Measurements from ENCODE around the gene CTXN2.

Gene CTXN2

GRCh38 chr15:48153526-48153925, 37.9 kb upstream of the CTXN2 start:
- DNase-seq = no peak
- H3K27ac Mint-ChIP-seq = no peak overlapping the region

GRCh38 chr15:48168616-48169015, 22.8 kb upstream of the CTXN2 start:
- H3K9me3 Mint-ChIP-seq = peaks cover 28% of the 10 kb centered on the region
- DNase-seq = no peak
- H3K36me3 Mint-ChIP-seq (ENCODE audit: low read depth) = peaks cover 75% of the 10 kb centered on the region
- no peak overlapping the region for H3K27ac Mint-ChIP-seq
- TF ChIP-seq CTCF (IDR thresholded peaks at IDR 0.05) = no peak
- H3K27me3 Mint-ChIP-seq (ENCODE audit: low read depth, poor library complexity) = no peaks in the 10 kb centered on the region
- H3K4me3 Mint-ChIP-seq = no peak overlapping the region
- H3K4me1 Mint-ChIP-seq = peaks cover 8% of the 10 kb centered on the region

More at GRCh38 chr15:48153526-48153925, 37.9 kb upstream of the CTXN2 start:
- TF ChIP-seq CTCF (IDR thresholded peaks at IDR 0.05) = no peak
- Mint-ChIP-seq H3K4me3 (no peak overlapping the region), H3K27me3 (ENCODE audit: low read depth, poor library complexity) (no peaks in the 10 kb centered on the region), H3K9me3 (no peaks in the 10 kb centered on the region), H3K36me3 (ENCODE audit: low read depth) (peaks cover 51% of the 10 kb centered on the region), H3K4me1 (no peaks in the 10 kb centered on the region)

GRCh38 chr15:48170981-48171380, 20.5 kb upstream of the CTXN2 start:
- Mint-ChIP-seq H3K4me1 (peaks cover 17% of the 10 kb centered on the region), H3K27ac (no peak overlapping the region), H3K4me3 (no peak overlapping the region), H3K36me3 (ENCODE audit: low read depth) (peaks cover 73% of the 10 kb centered on the region), H3K9me3 (peaks cover 40% of the 10 kb centered on the region), H3K27me3 (ENCODE audit: low read depth, poor library complexity) (no peaks in the 10 kb centered on the region)
- no peak for TF ChIP-seq CTCF (IDR thresholded peaks at IDR 0.05)
- no peak for DNase-seq

GRCh38 chr15:48175126-48175525, 16.3 kb upstream of the CTXN2 start:
- DNase-seq = no peak
- Mint-ChIP-seq H3K9me3 (peaks cover 40% of the 10 kb centered on the region), H3K4me1 (peaks cover 33% of the 10 kb centered on the region), H3K36me3 (ENCODE audit: low read depth) (peaks cover 45% of the 10 kb centered on the region), H3K4me3 (no peak overlapping the region), H3K27me3 (ENCODE audit: low read depth, poor library complexity) (no peaks in the 10 kb centered on the region), H3K27ac (no peak overlapping the region)
- no peak for TF ChIP-seq CTCF (IDR thresholded peaks at IDR 0.05)

- Mint-ChIP-seq H3K9me3 (peaks cover 40% of the 10 kb centered on the region), H3K27ac (no peak overlapping the region), H3K27me3 (ENCODE audit: low read depth, poor library complexity) (peaks cover 1% of the 10 kb centered on the region), H3K4me3 (peak overlapping the region; percentile 95), H3K36me3 (ENCODE audit: low read depth) (peaks cover 40% of the 10 kb centered on the region), H3K4me1 (peaks cover 33% of the 10 kb centered on the region)
- no peak for DNase-seq
- no peak for TF ChIP-seq CTCF (IDR thresholded peaks at IDR 0.05)
Measured at GRCh38 chr15:48176112-48176511, 15.4 kb upstream of the CTXN2 start.

GRCh38 chr15:48176957-48177356, 14.5 kb upstream of the CTXN2 start:
- no peak for DNase-seq
- H3K27ac Mint-ChIP-seq = no peak overlapping the region
- TF ChIP-seq CTCF (IDR thresholded peaks at IDR 0.05) = no peak
- peaks cover 34% of the 10 kb centered on the region for H3K36me3 Mint-ChIP-seq (ENCODE audit: low read depth)
- H3K27me3 Mint-ChIP-seq (ENCODE audit: low read depth, poor library complexity) = peaks cover 3% of the 10 kb centered on the region
- peaks cover 26% of the 10 kb centered on the region for H3K4me1 Mint-ChIP-seq
- H3K9me3 Mint-ChIP-seq = peaks cover 33% of the 10 kb centered on the region
- peak overlapping the region; percentile 95 for H3K4me3 Mint-ChIP-seq
